Measurements from ENCODE around the gene MTCL1.

MTCL1 gene

GRCh38 chr18:8785261-8785660 is 79.9 kb downstream of the MTCL1 start:
- no peak for FAIRE-seq
- no peak for TF ChIP-seq CTCF (IDR thresholded peaks at IDR 0.05; ENCODE audit: insufficient read depth, missing control alignments)
- no peak for DNase-seq (ENCODE audit: insufficient read length, low spot score)

GRCh38 chr18:8785855-8786482 is 80.6 kb downstream of the MTCL1 start:
- no peak for TF ChIP-seq CTCF (IDR thresholded peaks at IDR 0.05; ENCODE audit: insufficient read depth, missing control alignments)
- FAIRE-seq, result no peak
- no peak for DNase-seq (ENCODE audit: insufficient read length, low spot score)

DNA sequence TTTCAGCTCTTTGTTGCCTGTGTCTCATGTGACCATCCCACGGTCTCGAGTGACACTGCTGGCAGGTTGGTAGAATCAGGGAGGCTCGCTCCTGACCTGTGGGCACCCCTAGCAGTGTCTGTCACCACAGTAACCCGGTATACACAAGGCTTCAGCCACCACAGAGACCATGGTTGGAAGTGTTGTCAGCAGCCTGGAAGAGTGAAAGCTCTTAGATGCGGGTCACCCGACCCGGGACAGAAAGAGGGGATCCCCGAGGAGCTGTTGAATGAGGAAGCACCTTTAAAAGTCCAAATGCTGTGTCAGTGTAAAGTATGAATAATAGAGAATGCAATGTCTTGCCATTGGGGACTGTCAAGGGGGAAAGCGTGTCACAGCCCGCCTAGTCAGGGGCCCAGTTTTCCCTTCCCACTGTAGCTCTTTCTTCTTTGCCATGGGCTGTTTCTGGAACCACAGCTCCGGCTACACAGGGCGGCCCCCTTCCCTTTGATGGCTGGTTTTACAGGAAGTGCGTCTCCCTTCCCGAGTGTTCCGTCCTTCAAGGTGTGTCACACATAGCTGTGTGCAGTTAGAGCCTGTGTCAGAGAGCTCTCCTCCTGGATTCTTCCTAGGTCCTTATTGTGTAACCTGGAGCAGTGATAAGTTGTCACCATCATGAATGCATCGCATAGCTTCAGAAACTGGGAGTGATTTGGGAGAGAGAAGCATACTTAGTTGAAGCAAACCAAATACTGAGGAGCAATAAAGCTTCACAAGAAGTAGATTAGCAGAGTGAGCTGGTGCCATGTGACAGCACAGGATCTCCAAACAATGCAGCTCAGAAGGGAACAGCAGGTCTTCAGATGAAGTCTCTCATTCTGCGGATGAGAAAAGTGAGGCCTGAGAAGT is 81.4 kb downstream of the MTCL1 start:
- DNase-seq (ENCODE audit: insufficient read length, low spot score) (no peak), FAIRE-seq (no peak)
- TF ChIP-seq CTCF (IDR thresholded peaks at IDR 0.05; ENCODE audit: insufficient read depth, missing control alignments), result no peak

DNA sequence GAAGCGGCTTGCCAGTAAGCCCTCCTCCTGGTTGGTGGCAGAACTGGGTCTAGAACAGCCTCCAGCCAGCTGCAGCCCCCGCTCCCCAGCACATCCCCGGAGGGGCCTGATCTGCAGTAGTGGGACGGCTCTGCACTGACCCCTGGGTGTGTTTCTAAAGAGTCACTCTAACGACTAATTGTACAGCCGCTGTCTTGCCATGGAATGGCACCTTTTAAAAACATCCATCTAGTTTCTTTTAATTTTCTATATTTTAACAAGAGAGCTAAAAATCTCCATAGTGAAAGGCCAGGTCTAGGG is 82.0 kb downstream of the MTCL1 start:
- TF ChIP-seq CTCF (IDR thresholded peaks at IDR 0.05; ENCODE audit: insufficient read depth, missing control alignments), result no peak
- no peak for DNase-seq (ENCODE audit: insufficient read length, low spot score)
- no peak for FAIRE-seq

- no peak for TF ChIP-seq CTCF (IDR thresholded peaks at IDR 0.05; ENCODE audit: insufficient read depth, missing control alignments)
- no peak for DNase-seq (ENCODE audit: insufficient read length, low spot score)
- FAIRE-seq, result no peak
Observed at GRCh38 chr18:8787794-8788193, 82.4 kb downstream of the MTCL1 start.

GRCh38 chr18:8788503-8789429 is 83.4 kb downstream of the MTCL1 start:
- TF ChIP-seq CTCF (IDR thresholded peaks at IDR 0.05; ENCODE audit: insufficient read depth, missing control alignments), result no peak
- FAIRE-seq, result no peak

More at GRCh38 chr18:8788503-8789429, 83.4 kb downstream of the MTCL1 start:
- DNase-seq (ENCODE audit: insufficient read length, low spot score), result no peak
